Ovary (tissue), 3 donors: Measurements from ENCODE around the gene FAM20A.

Experiments
- POLR2A ChIP-seq: fragments of 450-650 bp; IDR thresholded peaks from one replicate; pipeline ENCODE4 v1.6.1; 2017; ENCODE audit warnings: antibody characterized with exemption, mild to moderate bottlenecking, moderate library complexity
- TF ChIP-seq, protein P1 (sequence below), 3 donors: fragments of 450-650 bp in 2 of 3; fragments of 200-600 bp in 1 of 3; IDR thresholded peaks; one replicate each; pipeline versions ENCODE4 v1.5.1 to v1.8.0; 2016 to 2022; ENCODE audit warnings: antibody characterized with exemption in 3 of 3, mild to moderate bottlenecking in 1 of 3
- donor health status: DM: no; HTN: no; CAD: no.

DNA sequence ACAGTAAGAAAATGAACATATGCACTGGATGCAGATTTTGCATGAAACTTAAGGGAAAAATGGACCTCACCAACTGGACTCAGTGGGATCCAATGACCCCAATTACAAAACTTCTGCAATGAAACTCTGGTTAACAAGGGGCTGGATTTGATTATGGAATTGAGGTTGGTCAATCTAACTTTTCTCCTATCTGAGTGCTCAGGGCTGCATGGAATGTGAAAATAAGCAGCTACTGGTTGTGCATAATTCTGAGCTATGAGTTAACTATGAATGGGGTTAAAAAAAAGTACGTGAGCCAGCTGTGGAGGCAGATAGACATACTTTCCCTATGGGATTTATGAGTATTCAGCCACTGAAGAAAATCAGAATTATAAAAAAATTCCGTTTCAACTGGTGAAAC lies 9.2 kb downstream of the FAM20A start:
- TF ChIP-seq, protein P1, sequence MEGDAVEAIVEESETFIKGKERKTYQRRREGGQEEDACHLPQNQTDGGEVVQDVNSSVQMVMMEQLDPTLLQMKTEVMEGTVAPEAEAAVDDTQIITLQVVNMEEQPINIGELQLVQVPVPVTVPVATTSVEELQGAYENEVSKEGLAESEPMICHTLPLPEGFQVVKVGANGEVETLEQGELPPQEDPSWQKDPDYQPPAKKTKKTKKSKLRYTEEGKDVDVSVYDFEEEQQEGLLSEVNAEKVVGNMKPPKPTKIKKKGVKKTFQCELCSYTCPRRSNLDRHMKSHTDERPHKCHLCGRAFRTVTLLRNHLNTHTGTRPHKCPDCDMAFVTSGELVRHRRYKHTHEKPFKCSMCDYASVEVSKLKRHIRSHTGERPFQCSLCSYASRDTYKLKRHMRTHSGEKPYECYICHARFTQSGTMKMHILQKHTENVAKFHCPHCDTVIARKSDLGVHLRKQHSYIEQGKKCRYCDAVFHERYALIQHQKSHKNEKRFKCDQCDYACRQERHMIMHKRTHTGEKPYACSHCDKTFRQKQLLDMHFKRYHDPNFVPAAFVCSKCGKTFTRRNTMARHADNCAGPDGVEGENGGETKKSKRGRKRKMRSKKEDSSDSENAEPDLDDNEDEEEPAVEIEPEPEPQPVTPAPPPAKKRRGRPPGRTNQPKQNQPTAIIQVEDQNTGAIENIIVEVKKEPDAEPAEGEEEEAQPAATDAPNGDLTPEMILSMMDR (IDR thresholded peaks at IDR 0.05), result no peak
- no peak for TF ChIP-seq POLR2A
